ENCODE data around the gene OXSR1. TPM values are rescaled to one million over a fixed set of nuclear protein-coding genes. Genes with fewer than 3 reads are reported as not detected.
"Not testable (repeated sequence)": the region's sequence is repeated elsewhere in the genome, so short reads cannot be mapped to it uniquely, and the experiment has no call there.

The OXSR1 gene
- polyA plus RNA-seq, 2 of the 4 experiments (the other 2 are of a cell fraction): 30.2 to 44.0 TPM

DNA sequence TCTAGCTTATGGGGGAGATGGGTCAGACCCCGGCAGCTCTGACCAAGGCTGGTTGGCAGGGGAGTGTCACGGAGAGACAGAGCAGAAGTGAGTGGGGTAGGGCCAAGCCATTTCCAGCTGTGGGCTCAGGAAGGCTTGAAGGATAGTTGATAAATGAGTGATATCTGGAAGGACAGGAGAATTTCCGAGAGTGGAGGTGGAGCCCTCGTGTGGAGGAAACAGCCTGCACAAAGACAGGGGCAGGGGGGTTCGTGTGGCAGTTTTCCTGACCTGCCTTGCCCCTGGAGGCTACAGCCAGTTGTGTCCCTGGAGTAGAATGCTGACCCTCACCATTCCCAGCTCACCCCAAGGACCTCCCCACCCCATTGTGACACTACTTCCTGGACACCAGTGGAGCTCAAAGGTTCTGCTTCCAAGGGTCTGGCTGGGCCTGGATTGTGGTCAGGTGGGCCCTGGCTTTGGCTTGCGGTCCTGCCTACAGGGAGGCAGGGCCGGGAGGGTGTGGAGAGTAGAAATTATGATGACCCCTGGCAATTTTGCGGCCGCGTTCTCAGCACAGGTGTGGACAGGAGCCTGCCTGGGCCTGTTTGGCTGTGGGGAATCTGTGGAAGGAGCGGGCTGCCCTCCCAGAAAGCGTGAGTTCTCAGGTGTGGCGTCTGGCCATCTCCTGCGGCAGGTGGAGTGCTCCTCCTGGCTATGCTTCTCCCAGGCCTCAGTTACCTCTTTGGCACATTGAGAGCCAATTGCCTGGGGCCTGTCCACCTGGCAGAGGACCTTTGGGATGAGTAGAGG lies 116.8 kb downstream of the OXSR1 start, which contains the start of gene SLC22A14:
Gene SLC22A14 (plus strand): TSS at position 400 of the 792 bp plus-strand sequence. CDS start 23,733 bp downstream, outside the sequence.
- no peak within 1 kb of the TSS for H3K27ac ChIP-seq
- no peak within 1 kb of the TSS for H3K4me2 ChIP-seq
- H3K4me3 ChIP-seq: no peak within 1 kb of the TSS
- FAIRE-seq (no peak), ATAC-seq (peak; percentile 23 to 65; a peak in 3 of 6 replicates), DNase-seq (ENCODE audit: low read depth in 1 of 2, low spot score in 1 of 2) (no peak)
- H3K9me3 ChIP-seq: no peaks in the 10 kb centered on the region
- peak in 1 of 2 experiments; percentile 36; a peak in 1 of 5 replicates for TF ChIP-seq RAD21 (conservative IDR thresholded peaks at IDR 0.05 in 1 of 2, IDR thresholded peaks at IDR 0.05 in 1 of 2)
- TF ChIP-seq RFX5 (IDR thresholded peaks at IDR 0.05): no peak
- POLR2A ChIA-PET: no interaction called here
- WGBS (ENCODE audit: missing lambda C conversion rate): 77% methylated on average over 13 of the region's 14 CpGs
- no peaks in the 10 kb centered on the region for H3K4me1 ChIP-seq
- CTCF ChIA-PET: interaction anchor here (0.8 to 1.2 kb wide), 2 partner anchors 16 to 140 kb away, joined by 3 read pairs; no protein-coding TSS in a partner anchor

DNA sequence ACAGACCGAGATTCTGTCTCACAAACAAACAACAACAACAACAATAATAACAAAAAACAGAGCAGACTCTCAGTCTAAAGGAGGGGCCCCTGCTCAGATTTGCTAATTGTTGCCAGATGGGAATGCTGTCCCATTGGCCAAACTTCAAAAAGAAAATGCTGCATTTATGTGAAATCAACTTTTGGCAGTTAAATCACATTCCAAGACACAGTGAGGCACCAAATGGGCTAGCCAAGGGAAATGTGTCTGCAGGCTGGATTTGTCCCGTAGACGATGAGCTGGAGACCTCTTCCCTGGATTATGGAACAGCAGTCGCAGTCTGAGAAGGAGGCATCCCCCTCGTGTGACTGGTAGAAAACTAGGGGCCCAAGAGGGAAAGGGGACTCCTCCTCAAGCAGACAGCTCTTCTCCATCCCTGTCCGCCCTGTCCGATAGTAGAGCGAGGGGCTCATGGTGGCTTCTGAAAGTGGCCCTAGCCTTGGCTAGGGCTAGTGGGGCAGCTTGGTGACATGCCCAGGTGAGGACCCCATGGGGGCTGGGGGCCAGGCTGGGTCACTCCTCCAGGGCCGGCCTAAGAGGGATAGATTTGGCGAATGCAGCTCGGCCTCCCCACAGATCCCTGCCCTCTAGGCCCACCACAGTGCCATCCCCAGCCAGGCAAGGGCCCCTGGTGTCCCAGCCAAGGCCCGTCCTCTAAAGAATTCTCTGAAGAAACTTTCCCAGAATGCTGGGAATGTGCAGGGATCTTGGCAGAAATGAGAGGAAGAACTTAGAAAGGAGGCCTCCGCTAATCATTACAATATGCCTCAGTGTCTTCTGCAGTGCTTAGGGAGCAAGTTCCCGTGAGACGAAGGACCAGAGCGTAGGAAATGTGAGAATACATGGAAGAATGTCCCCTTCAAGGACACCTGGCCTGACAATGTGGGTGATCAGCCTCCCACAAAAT lies 118.7 kb downstream of the OXSR1 start:
- TF ChIP-seq MYC (IDR thresholded peaks at IDR 0.05; ENCODE audit: borderline replicate concordance, low read length) (no peak), CBX8 (IDR thresholded peaks at IDR 0.05) (no peak), RFX5 (IDR thresholded peaks at IDR 0.05) (no peak)
- FAIRE-seq (no peak), DNase-seq (ENCODE audit: low read depth in 1 of 2, low spot score in 1 of 2) (no peak), ATAC-seq (no peak; a peak in 1 of 6 replicates)
- Histone ChIP-seq H3K27ac (no peak overlapping the region), H3K9me3 (no peaks in the 10 kb centered on the region), H3K4me2 (no peak overlapping the region), H3K4me1 (no peaks in the 10 kb centered on the region), H3K4me3 (no peak overlapping the region)
- WGBS (ENCODE audit: missing lambda C conversion rate): 75% methylated on average over 15 of the region's 16 CpGs
- ChIA-PET POLR2A (no interaction called here), CTCF (interaction anchor here (1.0 to 1.5 kb wide), 3 partner anchors 14 to 196 kb away, joined by 3 to 5 read pairs (median 3); no protein-coding TSS in a partner anchor)

DNA sequence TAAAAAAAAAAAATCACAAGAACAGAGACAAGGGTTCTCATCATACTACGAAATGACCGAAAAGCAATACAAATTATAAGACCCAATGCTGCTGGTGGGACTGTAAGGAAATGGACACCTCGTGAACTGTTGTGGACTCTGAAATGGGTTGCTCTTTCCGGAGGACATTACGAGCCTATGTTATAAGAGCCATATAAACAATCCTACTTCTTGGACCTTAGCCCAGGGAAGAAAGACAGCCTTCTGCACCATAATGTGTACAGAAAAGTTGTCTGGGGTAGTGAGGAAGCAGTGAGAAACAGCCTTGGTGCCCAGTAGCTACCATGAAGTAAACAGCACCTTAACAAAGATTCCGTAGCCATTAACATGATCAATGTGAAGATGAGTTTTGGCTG lies 119.4 kb downstream of the OXSR1 start:
- no peaks in the 10 kb centered on the region for H3K9me3 ChIP-seq
- H3K4me3 ChIP-seq: no peak overlapping the region
- H3K4me1 ChIP-seq: no peaks in the 10 kb centered on the region
- CTCF ChIA-PET: interaction anchor here (0.9 to 1.5 kb wide), 3 partner anchors 14 to 196 kb away, joined by 3 to 5 read pairs (median 4); no protein-coding TSS in a partner anchor
- POLR2A ChIA-PET: no interaction called here
- no peak overlapping the region for H3K4me2 ChIP-seq
- DNase-seq (ENCODE audit: low read depth in 1 of 2, low spot score in 1 of 2): no peak
- TF ChIP-seq ZC3H11A (IDR thresholded peaks at IDR 0.05) (no peak), POLR2A (IDR thresholded peaks at IDR 0.05; ENCODE audit: low read length) (no peak), SREBF2 (IDR thresholded peaks at IDR 0.05) (no peak), MAZ (IDR thresholded peaks at IDR 0.05; ENCODE audit: borderline replicate concordance, low read depth, low read length) (no peak), FOSL2 (IDR thresholded peaks at IDR 0.05) (no peak), FOSL2 (CRISPR knock-in tag; IDR thresholded peaks at IDR 0.05) (no peak), RARB (CRISPR knock-in tag; IDR thresholded peaks at IDR 0.05) (no peak), KDM1A (IDR thresholded peaks at IDR 0.05; ENCODE audit: low read depth) (no peak), FOXS1 (CRISPR knock-in tag; IDR thresholded peaks at IDR 0.05) (no peak), ZSCAN20 (CRISPR knock-in tag; IDR thresholded peaks at IDR 0.05) (no peak), EHMT2 (IDR thresholded peaks at IDR 0.05; ENCODE audit: low read depth) (no peak), KDM5A (IDR thresholded peaks at IDR 0.05) (no peak)
- TF ChIP-seq, protein P1, sequence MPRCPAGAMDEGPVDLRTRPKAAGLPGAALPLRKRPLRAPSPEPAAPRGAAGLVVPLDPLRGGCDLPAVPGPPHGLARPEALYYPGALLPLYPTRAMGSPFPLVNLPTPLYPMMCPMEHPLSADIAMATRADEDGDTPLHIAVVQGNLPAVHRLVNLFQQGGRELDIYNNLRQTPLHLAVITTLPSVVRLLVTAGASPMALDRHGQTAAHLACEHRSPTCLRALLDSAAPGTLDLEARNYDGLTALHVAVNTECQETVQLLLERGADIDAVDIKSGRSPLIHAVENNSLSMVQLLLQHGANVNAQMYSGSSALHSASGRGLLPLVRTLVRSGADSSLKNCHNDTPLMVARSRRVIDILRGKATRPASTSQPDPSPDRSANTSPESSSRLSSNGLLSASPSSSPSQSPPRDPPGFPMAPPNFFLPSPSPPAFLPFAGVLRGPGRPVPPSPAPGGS (IDR thresholded peaks at IDR 0.05): no peak
- TF ChIP-seq, protein P2, sequence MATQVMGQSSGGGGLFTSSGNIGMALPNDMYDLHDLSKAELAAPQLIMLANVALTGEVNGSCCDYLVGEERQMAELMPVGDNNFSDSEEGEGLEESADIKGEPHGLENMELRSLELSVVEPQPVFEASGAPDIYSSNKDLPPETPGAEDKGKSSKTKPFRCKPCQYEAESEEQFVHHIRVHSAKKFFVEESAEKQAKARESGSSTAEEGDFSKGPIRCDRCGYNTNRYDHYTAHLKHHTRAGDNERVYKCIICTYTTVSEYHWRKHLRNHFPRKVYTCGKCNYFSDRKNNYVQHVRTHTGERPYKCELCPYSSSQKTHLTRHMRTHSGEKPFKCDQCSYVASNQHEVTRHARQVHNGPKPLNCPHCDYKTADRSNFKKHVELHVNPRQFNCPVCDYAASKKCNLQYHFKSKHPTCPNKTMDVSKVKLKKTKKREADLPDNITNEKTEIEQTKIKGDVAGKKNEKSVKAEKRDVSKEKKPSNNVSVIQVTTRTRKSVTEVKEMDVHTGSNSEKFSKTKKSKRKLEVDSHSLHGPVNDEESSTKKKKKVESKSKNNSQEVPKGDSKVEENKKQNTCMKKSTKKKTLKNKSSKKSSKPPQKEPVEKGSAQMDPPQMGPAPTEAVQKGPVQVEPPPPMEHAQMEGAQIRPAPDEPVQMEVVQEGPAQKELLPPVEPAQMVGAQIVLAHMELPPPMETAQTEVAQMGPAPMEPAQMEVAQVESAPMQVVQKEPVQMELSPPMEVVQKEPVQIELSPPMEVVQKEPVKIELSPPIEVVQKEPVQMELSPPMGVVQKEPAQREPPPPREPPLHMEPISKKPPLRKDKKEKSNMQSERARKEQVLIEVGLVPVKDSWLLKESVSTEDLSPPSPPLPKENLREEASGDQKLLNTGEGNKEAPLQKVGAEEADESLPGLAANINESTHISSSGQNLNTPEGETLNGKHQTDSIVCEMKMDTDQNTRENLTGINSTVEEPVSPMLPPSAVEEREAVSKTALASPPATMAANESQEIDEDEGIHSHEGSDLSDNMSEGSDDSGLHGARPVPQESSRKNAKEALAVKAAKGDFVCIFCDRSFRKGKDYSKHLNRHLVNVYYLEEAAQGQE (IDR thresholded peaks at IDR 0.05): no peak
- TF ChIP-seq, protein P3, sequence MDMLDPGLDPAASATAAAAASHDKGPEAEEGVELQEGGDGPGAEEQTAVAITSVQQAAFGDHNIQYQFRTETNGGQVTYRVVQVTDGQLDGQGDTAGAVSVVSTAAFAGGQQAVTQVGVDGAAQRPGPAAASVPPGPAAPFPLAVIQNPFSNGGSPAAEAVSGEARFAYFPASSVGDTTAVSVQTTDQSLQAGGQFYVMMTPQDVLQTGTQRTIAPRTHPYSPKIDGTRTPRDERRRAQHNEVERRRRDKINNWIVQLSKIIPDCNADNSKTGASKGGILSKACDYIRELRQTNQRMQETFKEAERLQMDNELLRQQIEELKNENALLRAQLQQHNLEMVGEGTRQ (IDR thresholded peaks at IDR 0.05): no peak
- ATAC-seq: no peak
- no peak for FAIRE-seq
- H3K27ac ChIP-seq: no peak overlapping the region
- 79% methylated on average over 6 of the region's 6 CpGs for WGBS (ENCODE audit: missing lambda C conversion rate)

DNA sequence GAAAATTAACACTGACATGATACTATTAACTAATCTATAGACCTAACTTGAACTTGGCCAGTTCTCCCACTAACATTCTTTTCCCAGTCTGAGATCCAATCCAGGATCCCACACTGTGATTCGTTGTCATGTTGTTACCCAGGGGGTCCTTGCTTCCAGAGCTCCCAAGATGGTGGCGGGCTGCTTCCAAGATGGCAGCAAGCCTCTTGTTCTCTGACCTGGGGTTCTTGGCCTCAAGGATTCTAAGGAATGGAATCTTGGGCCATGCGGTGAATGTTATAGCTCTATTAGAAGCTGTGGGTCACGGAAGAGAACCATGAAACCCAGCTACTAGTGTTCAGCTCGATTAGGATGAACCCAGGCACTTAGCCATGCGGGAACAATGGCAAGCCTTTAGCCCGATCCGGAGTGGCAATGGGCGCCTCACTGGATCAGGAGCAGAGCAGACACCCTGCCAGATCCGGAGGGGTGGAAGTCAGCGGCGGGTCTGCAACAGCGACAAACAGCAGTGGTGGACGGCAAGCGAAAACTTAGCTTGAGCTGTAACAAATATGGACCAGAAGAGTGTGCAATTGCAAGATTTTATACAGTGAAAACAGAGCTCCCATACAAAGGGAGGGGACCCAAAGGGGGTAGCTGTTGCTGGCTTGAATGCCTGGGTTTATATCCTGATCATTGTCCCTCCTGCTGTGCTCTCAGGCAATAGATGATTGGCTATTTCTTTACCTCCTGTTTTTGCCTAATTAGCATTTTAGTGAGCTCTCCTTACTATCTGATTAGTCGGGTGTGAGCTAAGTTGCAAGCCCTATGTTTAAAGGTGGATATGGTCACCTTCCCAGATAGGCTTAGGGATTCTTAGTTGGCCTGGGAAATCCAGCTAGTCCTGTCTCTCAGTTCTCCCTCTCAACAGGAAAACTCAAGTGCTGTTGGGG lies 124.2 kb downstream of the OXSR1 start:
- DNase-seq (ENCODE audit: low read depth in 1 of 2, low spot score in 1 of 2); ATAC-seq; FAIRE-seq; POLR2A ChIA-PET; H3K9me3 ChIP-seq; H3K27ac ChIP-seq; H3K4me3 ChIP-seq; H3K4me1 ChIP-seq; H3K4me2 ChIP-seq: not testable (repeated sequence)
- WGBS (ENCODE audit: missing lambda C conversion rate): 71% methylated on average over 16 of the region's 16 CpGs
- CTCF ChIA-PET: interaction anchor here (0.8 to 0.9 kb wide), 2 partner anchors 10 to 15 kb away, joined by 3 read pairs; no protein-coding TSS in a partner anchor
